Spleen (tissue), 7 donors: ENCODE measurements around the gene ZNF516.

Experiments used
- CTCF ChIP-seq, 11 experiments: fragments of 200-600 bp in 7 of 11; fragments of 450-650 bp in 4 of 11; sonication (generic) in 4 of 11; IDR thresholded peaks in 8 of 11; conservative IDR thresholded peaks in 3 of 11; 1 replicate in 7 of 11; 2 replicates in 4 of 11; pipeline versions ENCODE4 v1.4.0 to v1.8.0; 2016 to 2021; ENCODE audit warnings: antibody characterized with exemption in 11 of 11, inconsistent platforms in 4 of 11, mild to moderate bottlenecking in 1 of 11
- POLR2A ChIP-seq, 3 donors: fragments of 450-650 bp; IDR thresholded peaks; one replicate each; pipeline ENCODE4 v1.5.1; 2017; ENCODE audit warnings: antibody characterized with exemption in 3 of 3, mild to moderate bottlenecking in 1 of 3
- donor health status: DM: no; HTN: no; CAD: no; lungs with moderate emphysema.
- donor health status: DM: no; HTN: no; CAD: no.
- donor health status: DM: no; HTN: no; CAD: no.

GRCh38 chr18:76422838-76423237 is 72.2 kb downstream of the ZNF516 start:
- TF ChIP-seq CTCF (IDR thresholded peaks at IDR 0.05 in 8 of 11, conservative IDR thresholded peaks at IDR 0.05 in 3 of 11) = no peak
- TF ChIP-seq POLR2A (IDR thresholded peaks at IDR 0.05) = no peak
